HG03342 (cell line): ENCODE measurements around the gene ZNF609.
"Not testable (repeated sequence)": the region's sequence is repeated elsewhere in the genome, so short reads cannot be mapped to it uniquely, and the experiment has no call there.

Experiments used
- ATAC-seq: cut with Tn5 transposase; IDR thresholded peaks from one replicate; pipeline ENCODE4 v1.9.1; 2021; ENCODE audit warnings: mild to moderate bottlenecking, moderate library complexity; ENCODE audit not compliant: unreplicated experiment

ZNF609 gene

GRCh38 chr15:64454282-64454681 is 6.1 kb upstream of the ZNF609 start:
- ATAC-seq = no peak

- ATAC-seq = no peak
Observed at GRCh38 chr15:64455961-64456371, 4.4 kb upstream of the ZNF609 start.

DNA sequence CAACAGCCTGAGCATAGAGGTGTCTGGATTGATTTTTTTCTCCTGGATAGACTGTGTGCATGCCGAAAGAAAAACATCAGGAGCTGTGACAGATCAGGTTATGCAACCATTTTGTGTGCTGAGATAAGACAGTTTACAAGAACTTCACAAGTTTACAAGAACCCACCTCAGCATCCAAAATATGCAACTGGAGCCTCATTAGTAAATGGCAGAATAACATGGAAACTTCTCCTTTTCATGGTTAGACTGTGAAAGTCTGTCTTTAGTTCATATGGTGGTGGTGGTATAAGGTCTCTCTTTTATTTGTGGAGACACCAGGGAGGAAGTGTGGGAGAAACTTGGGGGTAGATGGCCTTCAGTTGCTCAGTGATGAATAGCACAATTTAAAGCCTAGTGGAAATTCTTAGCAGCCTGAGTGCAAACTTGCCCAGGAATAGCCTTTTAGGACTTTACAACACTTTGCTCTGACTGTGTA is 3.7 kb upstream of the ZNF609 start:
- no peak for ATAC-seq

DNA sequence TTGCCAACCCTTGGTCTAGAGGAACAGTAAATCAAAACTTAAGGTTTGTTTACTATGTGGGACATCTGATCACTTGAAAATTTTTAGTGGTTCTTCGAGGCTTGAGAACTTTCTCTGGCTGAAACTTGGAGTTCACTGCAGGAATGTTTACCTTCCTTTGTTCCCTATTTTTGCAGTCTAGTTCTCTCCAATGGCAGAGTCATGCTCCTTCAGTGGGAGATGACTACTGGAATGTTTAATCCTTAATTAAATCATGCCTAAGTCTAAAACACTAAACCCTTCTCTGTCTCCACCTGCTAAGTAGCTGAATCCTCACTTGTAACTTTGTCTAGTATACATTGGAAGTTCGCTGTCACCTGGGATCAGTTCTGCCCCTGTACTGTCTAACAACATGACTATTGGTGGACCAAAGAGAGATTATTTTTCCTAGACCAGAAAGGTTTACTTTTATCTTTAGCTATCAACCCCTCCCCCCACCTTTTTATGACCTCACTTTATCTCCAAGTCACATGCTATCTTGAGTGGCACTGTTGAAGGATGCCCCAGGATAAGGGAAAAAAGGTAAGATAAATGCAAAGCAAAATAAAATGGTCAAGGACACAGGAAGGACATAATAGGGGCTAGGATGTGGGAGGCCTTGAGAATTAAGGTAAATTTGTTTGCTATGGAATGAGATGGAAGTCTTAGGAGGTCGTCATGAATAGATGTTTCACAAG is 1.2 kb upstream of the ZNF609 start:
- no peak for ATAC-seq

DNA sequence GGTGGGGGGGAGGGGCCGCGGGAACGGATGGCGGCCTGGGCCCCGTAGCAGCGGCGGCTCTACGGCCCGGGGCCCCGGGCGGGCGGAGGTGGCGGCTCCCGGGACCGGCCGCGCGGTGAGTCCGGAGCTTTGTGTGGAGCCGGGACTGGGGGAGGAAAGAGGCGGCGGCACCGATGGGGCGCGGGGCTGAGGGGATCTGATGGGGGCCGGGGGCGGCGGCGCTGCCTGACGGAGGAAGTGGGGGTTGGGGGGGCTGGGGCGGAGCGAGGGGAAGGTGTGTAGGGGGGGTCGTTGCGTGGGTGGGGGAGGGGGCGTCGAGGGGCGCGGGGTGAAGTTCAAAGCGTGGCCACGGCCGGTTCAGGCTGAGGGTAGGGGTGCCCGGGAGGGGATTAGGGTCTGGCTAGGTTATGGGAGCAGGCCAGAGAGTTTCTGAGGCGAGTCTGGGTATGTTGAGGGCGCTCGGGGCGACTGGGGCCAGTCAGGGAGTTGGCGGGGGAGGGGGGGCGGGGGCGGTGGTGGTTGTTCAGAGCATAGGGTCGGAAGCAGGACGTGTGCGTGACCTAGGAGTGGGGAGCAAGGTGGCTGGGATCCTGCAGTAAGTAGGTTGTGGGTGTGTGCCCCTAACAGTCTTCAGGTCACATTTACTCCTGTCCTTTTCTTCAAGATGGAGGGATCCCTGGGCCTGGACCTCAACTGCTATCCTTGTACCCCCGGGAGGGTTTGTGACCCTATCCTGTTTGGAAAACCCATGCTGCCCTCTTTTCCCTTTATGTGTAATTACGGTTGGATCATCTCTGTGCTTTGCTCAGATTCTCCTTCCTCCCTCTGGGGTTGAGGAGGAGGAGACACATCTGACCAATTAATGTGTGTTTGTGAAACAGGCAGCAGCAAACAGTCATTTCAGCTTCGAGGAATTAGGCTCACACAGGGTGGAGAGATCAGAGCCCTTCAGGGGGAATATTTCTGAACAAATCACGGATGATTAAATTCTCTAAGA is 644 bp downstream of the ZNF609 start:
- ATAC-seq = no peak

DNA sequence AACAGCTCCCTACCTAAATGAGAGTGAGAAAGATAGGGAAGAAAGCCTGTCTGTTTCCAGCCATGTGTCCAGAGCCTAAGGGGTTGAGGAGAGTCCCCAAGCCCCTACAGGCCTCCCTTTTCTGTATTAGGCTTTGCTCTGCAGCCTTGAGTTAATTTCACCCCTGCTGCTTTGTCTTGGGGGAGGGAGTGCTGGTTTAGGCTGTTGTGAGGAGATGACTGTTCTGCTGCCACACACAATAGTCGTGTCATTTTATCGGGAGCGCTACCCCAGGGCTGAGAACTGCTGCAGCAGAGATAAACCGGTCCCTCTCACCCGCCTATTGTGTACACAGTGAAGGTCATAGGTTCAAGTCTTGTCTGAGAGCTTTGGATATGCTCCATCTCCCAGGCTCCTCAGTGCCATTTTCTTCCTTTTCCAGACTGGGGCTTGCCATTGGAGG is 1.4 kb downstream of the ZNF609 start:
- ATAC-seq = no peak

- no peak for ATAC-seq
Observed at GRCh38 chr15:64462492-64462891, 2.1 kb downstream of the ZNF609 start.

- no peak for ATAC-seq
Observed at GRCh38 chr15:64464276-64465005, 4.1 kb downstream of the ZNF609 start.

DNA sequence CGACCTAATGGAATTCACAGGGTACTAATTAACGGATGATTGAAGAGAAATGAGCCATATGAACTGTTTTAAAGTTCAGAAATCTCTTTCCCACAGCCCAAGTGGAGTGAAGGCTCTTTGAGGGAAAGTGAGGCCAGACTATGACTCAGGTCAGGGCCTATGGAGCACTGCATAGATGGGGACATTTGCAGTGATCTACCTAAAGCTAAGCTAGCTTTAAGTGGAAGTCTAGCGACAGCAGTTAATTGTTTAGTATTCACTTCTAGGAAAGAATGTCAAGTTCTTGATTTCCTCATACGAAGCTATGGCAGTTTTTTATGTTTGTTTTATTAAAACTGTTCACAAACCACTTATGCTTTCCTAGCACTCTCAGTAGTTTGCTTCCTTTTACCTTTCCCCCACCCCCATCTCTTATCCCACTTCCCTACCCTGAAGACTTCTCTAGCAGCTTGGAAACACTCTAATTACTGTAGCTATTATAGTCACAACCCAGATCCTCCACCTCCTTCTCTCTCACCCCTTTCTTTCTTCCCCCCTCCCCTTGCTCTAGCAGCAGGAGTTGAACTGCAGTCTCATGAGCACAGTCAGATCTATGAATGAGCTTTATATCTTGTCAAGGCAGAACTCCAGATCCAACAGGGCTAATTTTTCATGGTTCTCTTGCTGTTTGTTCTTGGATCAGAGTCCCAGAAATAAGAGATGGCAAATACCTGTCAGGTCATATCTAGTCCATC is 6.2 kb downstream of the ZNF609 start:
- ATAC-seq = no peak

- ATAC-seq = no peak
Observed at GRCh38 chr15:64472161-64472560, 11.8 kb downstream of the ZNF609 start.

DNA sequence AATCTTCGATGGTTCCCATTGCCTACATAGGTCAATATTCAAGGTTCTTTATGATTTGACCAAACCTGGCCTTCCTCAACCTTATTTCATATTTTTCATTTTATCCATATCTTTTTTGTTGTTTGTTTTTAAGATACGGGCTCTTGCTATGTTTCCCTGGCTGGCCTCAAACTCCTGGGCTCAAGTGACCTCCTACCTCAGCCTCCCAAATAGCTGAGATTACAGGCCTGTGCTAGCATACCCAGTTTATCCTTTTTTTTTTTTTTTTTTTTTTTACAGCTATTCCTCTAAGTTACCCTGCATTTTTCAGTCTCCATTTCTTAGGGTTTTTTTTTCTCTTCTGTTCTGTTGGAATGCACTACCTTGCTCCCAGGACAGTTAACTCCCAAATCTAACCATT is 14.5 kb downstream of the ZNF609 start:
- ATAC-seq = no peak

DNA sequence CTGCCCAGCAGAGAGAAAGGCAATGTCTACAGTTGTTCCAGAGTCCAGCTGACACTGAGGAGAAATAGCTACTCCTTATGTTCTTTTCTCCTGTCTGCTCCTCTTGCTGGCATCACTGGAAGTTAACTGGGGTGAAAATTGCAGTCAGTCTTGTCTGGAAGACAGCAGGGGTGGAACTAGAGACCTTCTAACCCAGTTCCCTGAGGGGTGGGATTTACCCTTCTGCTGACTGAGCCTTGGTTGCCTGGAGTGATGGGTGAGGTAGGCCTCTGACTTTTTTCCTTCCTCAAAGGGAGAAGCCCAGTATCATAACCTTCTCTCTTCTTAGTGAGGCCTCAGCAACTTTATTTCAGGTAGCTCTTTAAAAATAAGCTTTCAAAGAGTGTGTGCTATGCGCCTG is 16.2 kb downstream of the ZNF609 start:
- ATAC-seq = no peak

DNA sequence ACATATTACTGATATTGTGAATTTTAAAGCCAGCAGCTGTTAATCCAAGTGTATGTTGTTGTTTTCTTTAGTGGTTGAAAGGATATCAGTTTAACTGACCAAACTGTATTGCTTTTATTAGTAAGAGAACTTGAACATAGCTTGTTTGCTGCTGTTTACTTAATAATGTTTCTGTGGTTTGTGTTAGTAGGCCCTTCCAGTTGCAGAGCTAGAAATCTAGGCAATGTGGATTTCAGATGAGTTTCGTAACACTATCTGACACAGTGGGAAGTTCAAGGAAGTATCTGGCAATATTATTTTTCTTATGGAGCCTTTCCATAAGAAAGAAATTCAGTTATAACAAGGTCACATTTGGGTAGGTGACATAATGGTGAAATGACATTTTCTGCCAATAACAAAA is 18.5 kb downstream of the ZNF609 start:
- no peak for ATAC-seq

DNA sequence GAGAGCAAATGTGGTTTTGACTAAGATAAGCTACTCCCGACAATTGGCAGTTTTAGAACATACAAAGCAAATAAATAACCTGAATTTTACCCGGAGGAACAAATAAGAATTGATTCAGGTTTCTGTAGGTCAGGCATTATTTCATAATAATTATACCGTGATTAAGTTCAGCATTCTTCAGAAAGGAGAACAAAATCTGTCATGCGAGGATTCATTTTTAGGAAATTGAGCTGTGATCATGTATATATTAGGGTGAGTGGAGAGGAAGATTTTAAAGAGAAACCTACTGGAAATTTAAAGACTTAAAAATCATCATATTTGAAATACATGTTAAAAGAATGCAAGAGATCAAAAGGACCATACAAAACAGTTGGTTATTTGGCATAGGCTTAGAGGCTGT is 20.5 kb downstream of the ZNF609 start:
- ATAC-seq = no peak

DNA sequence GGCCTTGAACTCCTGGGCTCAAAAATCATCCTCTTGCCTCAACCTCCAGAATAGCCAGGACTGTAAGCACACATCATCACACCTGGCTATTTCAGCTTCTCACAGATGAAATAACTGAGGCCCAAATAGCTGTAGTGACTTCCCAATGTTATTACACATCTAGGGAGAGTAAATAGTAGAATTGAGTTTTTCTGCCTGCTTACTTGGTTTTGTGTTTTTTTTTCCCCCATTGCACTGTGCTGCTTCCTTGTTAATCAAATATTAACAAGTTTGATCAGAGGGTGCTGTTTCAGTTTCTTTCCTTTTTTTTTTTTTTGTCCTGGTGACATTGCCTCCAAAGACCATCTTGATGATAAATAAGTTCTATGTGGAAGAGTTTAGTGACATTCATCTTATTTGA is 23.4 kb downstream of the ZNF609 start:
- no peak for ATAC-seq

GRCh38 chr15:64485796-64486195 is 25.4 kb downstream of the ZNF609 start:
- no peak for ATAC-seq

DNA sequence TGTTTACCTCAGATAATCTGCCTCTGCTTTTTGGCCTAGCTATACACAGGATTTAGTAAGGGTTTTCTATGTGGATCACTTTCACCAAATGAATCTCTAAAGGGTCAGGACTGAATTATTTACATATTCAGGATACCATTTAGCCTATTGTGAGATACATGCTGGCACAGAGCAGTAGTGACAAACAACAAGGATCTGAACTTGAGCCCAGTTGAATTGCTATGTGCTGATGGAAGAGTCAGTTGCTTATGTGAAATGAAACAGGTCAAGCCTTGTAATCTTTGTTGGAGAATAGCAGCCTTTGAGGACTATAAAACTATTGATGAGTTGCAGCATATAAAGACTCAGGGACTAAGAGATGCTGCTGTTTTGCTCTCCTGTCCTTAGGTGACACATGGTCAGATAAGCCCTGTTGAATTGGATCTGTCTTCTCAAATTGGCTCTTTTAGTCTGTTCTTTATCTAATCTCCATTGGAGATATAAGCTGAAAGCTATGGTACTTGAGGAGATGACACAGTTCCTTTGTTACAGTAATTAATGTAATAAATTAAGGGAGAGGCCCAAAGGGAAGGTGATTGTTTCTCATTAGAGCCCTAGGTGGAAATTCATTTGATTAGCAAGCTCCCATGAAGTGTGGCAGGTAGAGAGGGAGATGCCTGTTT is 30.4 kb downstream of the ZNF609 start:
- ATAC-seq = no peak

GRCh38 chr15:64493641-64494040 is 33.3 kb downstream of the ZNF609 start:
- no peak for ATAC-seq

- ATAC-seq = not testable (repeated sequence)
Observed at GRCh38 chr15:64495968-64496367, 35.6 kb downstream of the ZNF609 start.
